Keratinocyte (primary cell): ENCODE data around the gene DCST1.
A peak's percentile ranks its signal among the peaks of the same experiment; 100 is the strongest.

Experiments used
- EZH2 ChIP-seq: IDR thresholded peaks from one replicate; pipeline ENCODE4 v1.6.1; 2012; ENCODE audit warnings: inconsistent platforms, mild to moderate bottlenecking, low read length, moderate library complexity
- TF ChIP-seq, protein P1 (sequence below), 3 experiments: IDR thresholded peaks in 1 of 3; conservative IDR thresholded peaks in 1 of 3; optimal IDR thresholded peaks in 1 of 3; 2 replicates in 2 of 3; 3 replicates in 1 of 3; pipeline versions ENCODE3 to v1.5.1; 2011; ENCODE audit warnings: low read length in 3 of 3, mild to moderate bottlenecking in 3 of 3, moderate library complexity in 2 of 3, control low read depth in 1 of 3, inconsistent platforms in 1 of 3; ENCODE audit not compliant: insufficient read depth in 2 of 3; ENCODE audit errors: extremely low read depth in 1 of 3

DNA sequence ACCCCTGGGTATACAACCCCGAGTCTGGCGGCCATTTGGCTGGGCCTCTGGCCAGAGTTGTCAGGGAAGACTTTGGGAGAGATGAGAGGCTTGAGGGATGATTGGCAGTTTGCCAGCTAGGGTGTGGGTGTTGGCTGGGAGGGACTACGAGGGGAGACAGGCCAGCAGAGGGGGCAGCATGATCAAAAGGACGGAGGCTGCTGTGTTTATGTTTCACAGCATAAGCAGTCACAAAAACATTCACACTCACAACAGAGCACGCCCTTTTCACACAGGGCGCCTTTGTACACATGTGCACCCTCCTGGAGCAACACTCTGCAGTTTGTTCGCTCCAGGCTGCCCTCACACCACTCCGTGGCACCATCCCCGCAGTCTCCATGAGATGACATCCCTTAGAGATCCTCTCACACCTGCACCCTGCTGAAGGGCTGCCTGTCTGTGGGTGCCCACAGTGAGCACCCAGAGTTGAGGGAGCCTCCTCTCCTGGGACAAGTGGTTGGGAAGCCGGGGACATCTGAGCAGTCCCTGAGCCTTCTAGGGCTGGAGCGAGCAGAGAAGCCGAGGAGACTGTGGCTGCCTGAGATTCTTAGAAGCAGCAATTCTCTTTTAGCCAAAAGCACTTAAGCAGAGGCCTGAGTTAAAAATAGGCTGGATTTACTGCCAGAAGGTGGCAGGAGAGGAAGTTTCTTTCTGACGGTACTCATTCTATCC, 60.4 kb downstream of the DCST1 start:
- TF ChIP-seq, protein P1, sequence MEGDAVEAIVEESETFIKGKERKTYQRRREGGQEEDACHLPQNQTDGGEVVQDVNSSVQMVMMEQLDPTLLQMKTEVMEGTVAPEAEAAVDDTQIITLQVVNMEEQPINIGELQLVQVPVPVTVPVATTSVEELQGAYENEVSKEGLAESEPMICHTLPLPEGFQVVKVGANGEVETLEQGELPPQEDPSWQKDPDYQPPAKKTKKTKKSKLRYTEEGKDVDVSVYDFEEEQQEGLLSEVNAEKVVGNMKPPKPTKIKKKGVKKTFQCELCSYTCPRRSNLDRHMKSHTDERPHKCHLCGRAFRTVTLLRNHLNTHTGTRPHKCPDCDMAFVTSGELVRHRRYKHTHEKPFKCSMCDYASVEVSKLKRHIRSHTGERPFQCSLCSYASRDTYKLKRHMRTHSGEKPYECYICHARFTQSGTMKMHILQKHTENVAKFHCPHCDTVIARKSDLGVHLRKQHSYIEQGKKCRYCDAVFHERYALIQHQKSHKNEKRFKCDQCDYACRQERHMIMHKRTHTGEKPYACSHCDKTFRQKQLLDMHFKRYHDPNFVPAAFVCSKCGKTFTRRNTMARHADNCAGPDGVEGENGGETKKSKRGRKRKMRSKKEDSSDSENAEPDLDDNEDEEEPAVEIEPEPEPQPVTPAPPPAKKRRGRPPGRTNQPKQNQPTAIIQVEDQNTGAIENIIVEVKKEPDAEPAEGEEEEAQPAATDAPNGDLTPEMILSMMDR (optimal IDR thresholded peaks at IDR 0.05 in 1 of 3, IDR thresholded peaks at IDR 0.05 in 1 of 3, conservative IDR thresholded peaks at IDR 0.05 in 1 of 3; ENCODE audit: extremely low read depth in 1 of 3, insufficient read depth in 2 of 3, low read length in 3 of 3) = peak; percentile 44 to 54 (median 52)
- TF ChIP-seq EZH2 = no peak
